Fibroblast of lung (primary cell): ENCODE data around the gene WTAP. TPM values are rescaled to one million over a fixed set of nuclear protein-coding genes. Genes with fewer than 3 reads are reported as not detected.
"Not testable (repeated sequence)": the region's sequence is repeated elsewhere in the genome, so short reads cannot be mapped to it uniquely, and the experiment has no call there.

Experiments
- DNase-seq, 2 donors: peaks; one replicate each; pipeline versions ENCODE4 v3.0.0 to v3.0.0-alpha.2; 2010; ENCODE audit warnings: low read depth in 2 of 2
- H2AFZ ChIP-seq: 2 replicates; pipeline ENCODE4 v1.5.1; 2012; ENCODE audit warnings: low read length, control low read depth, inconsistent platforms
- H3K27ac ChIP-seq: 2 replicates; pipeline ENCODE4 v1.5.1; 2011; ENCODE audit warnings: low read length, control low read depth; ENCODE audit not compliant: insufficient read depth
- H3K27me3 ChIP-seq: 2 replicates; pipeline ENCODE4 v1.5.1; 2011; ENCODE audit warnings: mild to moderate bottlenecking, low read length; ENCODE audit not compliant: control insufficient read depth, insufficient read depth
- H3K36me3 ChIP-seq: 2 replicates; pipeline ENCODE4 v1.5.1; 2011; ENCODE audit warnings: low read length; ENCODE audit not compliant: control insufficient read depth, insufficient read depth
- H3K4me1 ChIP-seq: 2 replicates; pipeline ENCODE4 v1.5.1; 2011; ENCODE audit warnings: low read length; ENCODE audit not compliant: control insufficient read depth, insufficient read depth; ENCODE audit errors: extremely low read depth
- H3K4me2 ChIP-seq: 2 replicates; pipeline ENCODE4 v1.5.1; 2011; ENCODE audit warnings: low read length, control low read depth; ENCODE audit not compliant: insufficient read depth; ENCODE audit errors: extremely low read depth
- H3K4me3 ChIP-seq, 4 experiments: fragments of 200-600 bp in 1 of 4; sonication (generic) in 1 of 4; replicated peaks in 1 of 4; 2 replicates each; pipeline ENCODE4 v1.5.1; 2011 to 2016; ENCODE audit warnings: low read length in 4 of 4, low read depth in 3 of 4, mild to moderate bottlenecking in 3 of 4, control low read depth in 2 of 4, inconsistent platforms in 1 of 4, mixed read lengths in 1 of 4; ENCODE audit not compliant: insufficient read depth in 1 of 4; ENCODE audit errors: control extremely low read depth in 1 of 4
- H3K79me2 ChIP-seq: 2 replicates; pipeline ENCODE4 v1.5.1; 2012; ENCODE audit warnings: mild to moderate bottlenecking, low read length, inconsistent platforms; ENCODE audit not compliant: control insufficient read depth, insufficient read depth
- H3K9ac ChIP-seq: 2 replicates; pipeline ENCODE4 v1.5.1; 2011; ENCODE audit warnings: mild to moderate bottlenecking, low read length, control low read depth; ENCODE audit not compliant: insufficient read depth
- H3K9me3 ChIP-seq: 2 replicates; pipeline ENCODE4 v1.5.1; 2012; ENCODE audit warnings: low read depth, low read length; ENCODE audit not compliant: control insufficient read depth, insufficient read depth
- H4K20me1 ChIP-seq: 2 replicates; pipeline ENCODE4 v1.5.1; 2011; ENCODE audit warnings: low read length; ENCODE audit not compliant: control insufficient read depth, insufficient read depth; ENCODE audit errors: extremely low read depth
- CTCF ChIP-seq, 2 donors: IDR thresholded peaks in 1 of 2; conservative IDR thresholded peaks in 1 of 2; 1 replicate in 1 of 2; 2 replicates in 1 of 2; pipeline ENCODE4 v1.5.1; 2011 to 2012; ENCODE audit warnings: low read length in 2 of 2, control low read depth in 1 of 2, inconsistent platforms in 1 of 2, low read depth in 1 of 2, mild to moderate bottlenecking in 1 of 2
- EZH2 ChIP-seq: IDR thresholded peaks from 2 replicates; pipeline ENCODE4 v1.5.1; 2012; ENCODE audit warnings: low read length, control low read depth, mild to moderate bottlenecking; ENCODE audit errors: missing control alignments
- polyA plus RNA-seq, 2 donors: library from polyadenylated mRNA; depleted of rRNA in 1 of 2; stranded (reverse) in 1 of 2; unstranded in 1 of 2; fragments of >200 nt; gene quantifications; 2 replicates each; pipeline ENCODE4 v1.2.1, GENCODE V29; 2011 to 2012; ENCODE audit warnings: missing spikeins in 1 of 2
- total RNA-seq: library from RNA; depleted of rRNA; stranded (reverse); fragments of >200 nt; gene quantifications from 2 replicates; pipeline ENCODE4 v1.2.1, GENCODE V29; 2014

The WTAP gene
- total and polyA plus RNA-seq, 2 donors (not counting 1 experiment from before 2014, with no cell fraction given): 52.7 to 124 TPM

GRCh38 chr6:159729598-159730331 lies 2.5 kb downstream of the WTAP start:
- no peak for TF ChIP-seq EZH2
- no peak for TF ChIP-seq CTCF (conservative IDR thresholded peaks at IDR 0.05 in 1 of 2, IDR thresholded peaks at IDR 0.05 in 1 of 2; ENCODE audit: low read depth in 1 of 2, low read length in 2 of 2)
- Histone ChIP-seq H3K9ac (no peak overlapping the region), H4K20me1 (peaks cover 8% of the 10 kb centered on the region), H3K27me3 (no peaks in the 10 kb centered on the region), H3K4me1 (peaks cover 5% of the 10 kb centered on the region), H3K79me2 (peaks cover 89% of the 10 kb centered on the region), H3K4me2 (peak overlapping the region; percentile 98), H3K4me3 (peak overlapping the region; percentile 82 to 100 (median 91)), H3K27ac (peak overlapping the region; percentile 34), H3K36me3 (no peaks in the 10 kb centered on the region), H3K9me3 (no peaks in the 10 kb centered on the region), H2AFZ (no peak overlapping the region)
- DNase-seq: peak; percentile 16 to 26

GRCh38 chr6:159730332-159730676 lies 3.0 kb downstream of the WTAP start:
- H3K27me3 ChIP-seq: no peaks in the 10 kb centered on the region
- no peak overlapping the region for H2AFZ ChIP-seq
- DNase-seq: no peak
- no peaks in the 10 kb centered on the region for H3K9me3 ChIP-seq
- H3K4me1 ChIP-seq: peaks cover 5% of the 10 kb centered on the region
- TF ChIP-seq EZH2 (no peak), CTCF (conservative IDR thresholded peaks at IDR 0.05 in 1 of 2, IDR thresholded peaks at IDR 0.05 in 1 of 2; ENCODE audit: low read depth in 1 of 2, low read length in 2 of 2) (no peak)
- peak overlapping the region in 2 of 4 experiments; percentile 5 to 82 for H3K4me3 ChIP-seq
- peaks cover 8% of the 10 kb centered on the region for H4K20me1 ChIP-seq
- H3K4me2 ChIP-seq: peak overlapping the region; percentile 98
- H3K36me3 ChIP-seq: no peaks in the 10 kb centered on the region
- H3K9ac ChIP-seq: no peak overlapping the region
- H3K79me2 ChIP-seq: peaks cover 91% of the 10 kb centered on the region
- H3K27ac ChIP-seq: no peak overlapping the region

GRCh38 chr6:159732550-159732949 lies 5.2 kb downstream of the WTAP start:
- not testable (repeated sequence) for H3K27ac ChIP-seq
- H4K20me1 ChIP-seq: peaks cover 10% of the 10 kb centered on the region

GRCh38 chr6:159733395-159733794 lies 6.1 kb downstream of the WTAP start:
- not testable (repeated sequence) for H3K36me3 ChIP-seq

More at GRCh38 chr6:159732550-159732949, 5.2 kb downstream of the WTAP start:
- H3K9me3 ChIP-seq, H3K9ac ChIP-seq, DNase-seq, H3K4me3 ChIP-seq, H3K27me3 ChIP-seq, H3K4me2 ChIP-seq, H3K4me1 ChIP-seq, H2AFZ ChIP-seq, H3K36me3 ChIP-seq: not testable (repeated sequence)
- H3K79me2 ChIP-seq: peaks cover 100% of the 10 kb centered on the region

More at GRCh38 chr6:159733395-159733794, 6.1 kb downstream of the WTAP start:
- not testable (repeated sequence) for H3K27me3 ChIP-seq, H3K9ac ChIP-seq, H3K27ac ChIP-seq, H3K9me3 ChIP-seq, H2AFZ ChIP-seq, H3K4me1 ChIP-seq, H3K4me2 ChIP-seq, DNase-seq, H3K4me3 ChIP-seq
- H4K20me1 ChIP-seq: peaks cover 10% of the 10 kb centered on the region
- peaks cover 100% of the 10 kb centered on the region for H3K79me2 ChIP-seq
